ENCODE results near the gene SNX4. TPM values are rescaled to one million over a fixed set of nuclear protein-coding genes. Genes with fewer than 3 reads are reported as not detected.

SNX4 gene
- total and polyA plus RNA-seq, 2 of the 8 experiments (the other 6 are each of a cell fraction or from before 2014, with no cell fraction given): 7.2 to 23.1 TPM

- Histone ChIP-seq H3K9me3 (ENCODE audit: insufficient read depth in 2 of 2, low read depth in 1 of 2, low read length in 1 of 2) (no peaks in the 10 kb centered on the region), H3K27me3 (replicated peaks in 1 of 4; ENCODE audit: control insufficient read depth in 3 of 4, extremely low read depth in 1 of 4, insufficient read depth in 3 of 4, low read length in 3 of 4) (no peaks in the 10 kb centered on the region), H3K27ac (ENCODE audit: low read depth, low read length) (no peak overlapping the region), H3K23ac (ENCODE audit: insufficient read length) (no peak overlapping the region), H3K4me3 (ENCODE audit: extremely low read depth in 1 of 4, insufficient read depth in 2 of 4, low read depth in 3 of 4, low read length in 4 of 4) (no peak overlapping the region), H3K4me1 (replicated peaks in 1 of 4; ENCODE audit: control insufficient read depth in 3 of 4, insufficient read depth in 4 of 4, low read length in 3 of 4) (no peaks in the 10 kb centered on the region), H3K23me2 (ENCODE audit: low read depth, low read length) (peaks cover 2% of the 10 kb centered on the region; the same call in 1 of the 2 replicates), H2BK15ac (ENCODE audit: low read length) (no peak overlapping the region), H2BK20ac (ENCODE audit: low read length) (no peak overlapping the region), H3K18ac (ENCODE audit: extremely low read depth, low read length) (no peak overlapping the region), H3K79me1 (ENCODE audit: low read depth, low read length) (no peaks in the 10 kb centered on the region), H3K9ac (replicated peaks in 1 of 4; ENCODE audit: extremely low read depth in 1 of 4, low read depth in 3 of 4, low read length in 3 of 4) (no peak overlapping the region; a peak in 1 of 7 replicates), H2BK12ac (ENCODE audit: low read depth, low read length) (no peak overlapping the region), H4K91ac (replicated peaks; ENCODE audit: insufficient read length, low read length) (no peak overlapping the region), H4K5ac (ENCODE audit: insufficient read length, low read depth, low read length) (no peak overlapping the region), H3K4me2 (ENCODE audit: insufficient read depth in 1 of 2, low read depth in 2 of 2, low read length in 2 of 2) (no peak overlapping the region), H4K20me1 (replicated peaks in 1 of 2; ENCODE audit: control insufficient read depth in 1 of 2, insufficient read depth in 2 of 2, low read length in 2 of 2) (no peaks in the 10 kb centered on the region), H3K4ac (replicated peaks; ENCODE audit: insufficient read length, low read depth, low read length) (no peak overlapping the region), H4K8ac (ENCODE audit: extremely low read depth, insufficient read depth, low read length) (no peak overlapping the region), H2BK120ac (replicated peaks; ENCODE audit: low read depth, low read length) (no peak overlapping the region), H2BK5ac (ENCODE audit: low read depth, low read length) (no peak overlapping the region), H2AK5ac (ENCODE audit: low read depth, low read length) (no peak overlapping the region), H3K36me3 (ENCODE audit: control insufficient read depth in 2 of 4, insufficient read depth in 4 of 4, low read length in 3 of 4) (peaks cover 0 to 4% (median 2%) of the 10 kb centered on the region in 4 experiments; a peak in 3 of 8 replicates), H3K14ac (ENCODE audit: insufficient read length) (no peak overlapping the region), H2AFZ (ENCODE audit: low read length) (no peak overlapping the region), H3K56ac (replicated peaks; ENCODE audit: insufficient read length, low read depth, low read length) (no peak overlapping the region), H3K79me2 (ENCODE audit: control insufficient read depth in 1 of 2, insufficient read depth in 2 of 2, low read length in 2 of 2) (no peaks in the 10 kb centered on the region)
- ChIA-PET POLR2A (ENCODE audit: partially characterized antibody) (no interaction called here), CTCF (ENCODE audit: partially characterized antibody) (interaction anchor here (0.6 kb wide), 2 partner anchors 22 to 189 kb away, joined by 3 to 4 read pairs; no protein-coding TSS in a partner anchor)
- DNase-seq (ENCODE audit: low read depth in 1 of 2, low spot score in 2 of 2): no peak
- no peak for FAIRE-seq
- 80 to 100% methylated on average over 2 of the region's 2 CpGs for WGBS, 2 experiments (ENCODE audit: extremely low coverage in 1 of 2, insufficient coverage in 1 of 2, insufficient read length in 1 of 2, insufficient replicate concordance in 2 of 2, low coverage in 1 of 2, low lambda C conversion rate in 2 of 2, missing lambda C conversion rate in 1 of 2)
- TF ChIP-seq CBX8 (IDR thresholded peaks at IDR 0.05; ENCODE audit: borderline replicate concordance, low read depth, low read length) (no peak), RAD21 (IDR thresholded peaks at IDR 0.05 in 1 of 2, conservative IDR thresholded peaks at IDR 0.05 in 1 of 2; ENCODE audit: low read depth in 2 of 2, low read length in 2 of 2) (no peak), GTF2F1 (IDR thresholded peaks at IDR 0.05; ENCODE audit: borderline replicate concordance, low read depth, low read length) (no peak), KDM5A (IDR thresholded peaks at IDR 0.05; ENCODE audit: low read length) (no peak), SIN3A (conservative IDR thresholded peaks at IDR 0.05 in 1 of 2, IDR thresholded peaks at IDR 0.05 in 1 of 2; ENCODE audit: low read depth in 1 of 2, low read length in 2 of 2) (no peak), SP1 (IDR thresholded peaks at IDR 0.05; ENCODE audit: low read depth, low read length) (no peak), EZH2 (IDR thresholded peaks at IDR 0.05; ENCODE audit: low read depth, low read length, severe bottlenecking) (no peak), CEBPB (IDR thresholded peaks at IDR 0.05; ENCODE audit: low read depth, low read length) (no peak), POLR2AphosphoS5 (IDR thresholded peaks at IDR 0.05; ENCODE audit: low read depth, low read length) (no peak), SAP30 (IDR thresholded peaks at IDR 0.05; ENCODE audit: insufficient read depth, insufficient replicate concordance, low read length) (no peak), CHD2 (IDR thresholded peaks at IDR 0.05; ENCODE audit: low read length) (no peak), NRF1 (IDR thresholded peaks at IDR 0.05; ENCODE audit: low read depth, low read length) (no peak), JUN (IDR thresholded peaks at IDR 0.05; ENCODE audit: low read depth, low read length) (no peak)
Measured at GRCh38 chr3:125480656-125481374, 39.2 kb downstream of the SNX4 start.
